IMR-90 (cell line): ENCODE data around the gene MYO1H. TPM values are rescaled to one million over a fixed set of nuclear protein-coding genes. Genes with fewer than 3 reads are reported as not detected.

Source experiments
- ATAC-seq: fragments of 200-7000 bp; cut with Tn5 transposase; 2 replicates; pipeline ENCODE4 v1.9.1; 2020; ENCODE audit warnings: low read depth, mild to moderate bottlenecking, moderate library complexity
- BruUV-seq: library from RNA; stranded (reverse); fragments of 400-500 nt; replicated peaks from 2 replicates; lab custom pipeline; 2021; lab: Mats Ljungman, UMichigan
- CTCF ChIA-PET: fragments of 300-600 bp; formaldehyde crosslinking; extraction: SDS; loops from one replicate; lab custom pipeline; 2021; ENCODE audit warnings: antibody characterized with exemption; lab: Yijun Ruan, JAX
- POLR2A ChIA-PET: fragments of 300-600 bp; sonication (Branson Sonifier 250); formaldehyde crosslinking; loops from one replicate; lab custom pipeline; 2022; ENCODE audit warnings: antibody characterized with exemption; ENCODE audit not compliant: unreplicated experiment; lab: Charles Lee
- DNase-seq: peaks from one replicate; pipeline ENCODE4 v3.0.0; 2013
- H2AFZ ChIP-seq: replicated peaks from 2 replicates; pipeline ENCODE3; 2013; ENCODE audit warnings: low read length, mild to moderate bottlenecking; ENCODE audit not compliant: poor library complexity
- H2AK5ac ChIP-seq: 2 replicates; pipeline ENCODE4 v1.6.1; 2013; ENCODE audit warnings: low read depth, low read length, inconsistent platforms
- H2AK9ac ChIP-seq: replicated peaks from 2 replicates; pipeline ENCODE3; 2013; ENCODE audit warnings: mild to moderate bottlenecking, low read depth, low read length, moderate library complexity; ENCODE audit not compliant: poor library complexity
- H2BK120ac ChIP-seq: 2 replicates; pipeline ENCODE4 v1.6.1; 2013; ENCODE audit warnings: low read depth, low read length, inconsistent platforms
- H2BK15ac ChIP-seq: 3 replicates; pipeline ENCODE4 v1.6.1; 2013; ENCODE audit warnings: low read depth, low read length, inconsistent platforms
- H2BK20ac ChIP-seq: 2 replicates; pipeline ENCODE4 v1.6.1; 2013; ENCODE audit warnings: low read depth, mild to moderate bottlenecking, inconsistent platforms, low read length, moderate library complexity
- H2BK5ac ChIP-seq: 2 replicates; pipeline ENCODE4 v1.6.1; 2013; ENCODE audit warnings: mild to moderate bottlenecking, low read depth, low read length, inconsistent platforms; ENCODE audit not compliant: poor library complexity, severe bottlenecking
- H3K14ac ChIP-seq: replicated peaks from 2 replicates; pipeline ENCODE4 v1.6.1; 2013; ENCODE audit warnings: low read depth, low read length, inconsistent platforms
- H3K18ac ChIP-seq: 2 replicates; pipeline ENCODE4 v1.6.1; 2013; ENCODE audit warnings: low read depth, low read length, control low read depth
- H3K23ac ChIP-seq: 2 replicates; pipeline ENCODE4 v1.6.1; 2013; ENCODE audit warnings: low read depth, low read length, inconsistent platforms
- H3K27ac ChIP-seq: 2 replicates; pipeline ENCODE4 v1.5.1; 2013; ENCODE audit warnings: mild to moderate bottlenecking, control low read depth, low read length; ENCODE audit not compliant: insufficient read depth
- H3K27me3 ChIP-seq: 2 replicates; pipeline ENCODE4 v1.6.1; 2013; ENCODE audit warnings: low read length; ENCODE audit not compliant: control insufficient read depth, insufficient read depth
- H3K36me3 ChIP-seq: 2 replicates; pipeline ENCODE4 v1.6.1; 2013; ENCODE audit warnings: low read length, mixed read lengths; ENCODE audit not compliant: control insufficient read depth, insufficient read depth
- H3K4ac ChIP-seq: 2 replicates; pipeline ENCODE4 v1.6.1; 2013; ENCODE audit warnings: low read depth, low read length, inconsistent platforms
- H3K4me1 ChIP-seq: 2 replicates; pipeline ENCODE4 v1.6.1; 2013; ENCODE audit warnings: low read length, mixed read lengths; ENCODE audit not compliant: control insufficient read depth, insufficient read depth
- H3K4me2 ChIP-seq: 2 replicates; pipeline ENCODE4 v1.6.1; 2013; ENCODE audit warnings: low read depth, mild to moderate bottlenecking, control low read depth, low read length, moderate library complexity
- H3K4me3 ChIP-seq: 2 replicates; pipeline ENCODE4 v1.5.1; 2013; ENCODE audit warnings: low read depth, mild to moderate bottlenecking, control low read depth, low read length, moderate library complexity; ENCODE audit not compliant: insufficient read depth
- H3K56ac ChIP-seq: 2 replicates; pipeline ENCODE4 v1.6.1; 2013; ENCODE audit warnings: low read length, inconsistent platforms; ENCODE audit not compliant: insufficient read depth; ENCODE audit errors: extremely low read depth
- H3K79me1 ChIP-seq, 2 experiments: 2 replicates each; pipeline ENCODE4 v1.6.1; 2013; ENCODE audit warnings: low read length in 2 of 2, inconsistent platforms in 1 of 2, low read depth in 1 of 2
- H3K9ac ChIP-seq: 2 replicates; pipeline ENCODE4 v1.6.1; 2013; ENCODE audit warnings: low read depth, low read length, control low read depth
- H3K9me1 ChIP-seq: 2 replicates; pipeline ENCODE4 v1.6.1; 2013; ENCODE audit warnings: low read length, inconsistent platforms; ENCODE audit not compliant: insufficient read depth
- H3K9me3 ChIP-seq: 2 replicates; pipeline ENCODE4 v1.6.1; 2013; ENCODE audit warnings: low read length; ENCODE audit not compliant: control insufficient read depth, insufficient read depth
- H4K20me1 ChIP-seq: 2 replicates; pipeline ENCODE4 v1.6.1; 2013; ENCODE audit warnings: low read length, inconsistent platforms; ENCODE audit not compliant: insufficient read depth
- H4K5ac ChIP-seq: 2 replicates; pipeline ENCODE4 v1.6.1; 2013; ENCODE audit warnings: mild to moderate bottlenecking, low read depth, low read length, control low read depth
- H4K8ac ChIP-seq, 2 experiments: 2 replicates each; pipeline ENCODE4 v1.6.1; 2013; ENCODE audit warnings: low read depth in 2 of 2, low read length in 2 of 2, control low read depth in 1 of 2, inconsistent platforms in 1 of 2
- H4K91ac ChIP-seq: 2 replicates; pipeline ENCODE4 v1.6.1; 2013; ENCODE audit warnings: low read depth, low read length, inconsistent platforms; ENCODE audit not compliant: insufficient read depth
- CHD1 ChIP-seq: IDR thresholded peaks from 2 replicates; pipeline ENCODE4 v1.6.1; 2012; ENCODE audit warnings: low read depth, low read length, improper control_type of control experiment
- whole genome bisulfite sequencing, 2 experiments: methylation state at CpG; one replicate each; pipeline versions ENCODE4 v1.1.5 to v1.1.7; 2013; ENCODE audit warnings: missing lambda C conversion rate in 2 of 2; ENCODE audit not compliant: insufficient read length in 1 of 2; ENCODE audit errors: extremely low coverage in 2 of 2; 5-methylcytosine and 5-hydroxymethylcytosine counted together
- dilution Hi-C: fragments of 300-500 bp; cut with HindIII; formaldehyde crosslinking; loops from one replicate; pipeline ENCODE4 v1.14.3; 2018; ENCODE audit warnings: low sequenced_read_pairs; ENCODE audit not compliant: unreplicated experiment
- in situ Hi-C: fragments of 300-500 bp; cut with MboI; formaldehyde crosslinking; loops from 3 replicates; pipeline ENCODE4 v1.14.3; 2019; ENCODE audit warnings: low sequenced_read_pairs, inconsistent platforms, mixed read lengths
- intact Hi-C: fragments of 100-400 bp; cut with micrococcal nuclease; formaldehyde crosslinking; loops from 2 replicates; pipeline ENCODE4 v1.10.0; 2022
- polyA plus RNA-seq, 3 experiments: library from polyadenylated mRNA; depleted of rRNA; stranded (reverse); fragments of >200 nt; gene quantifications; 2 replicates each; pipeline ENCODE4 v1.2.3, GENCODE V29; 2012; ENCODE audit warnings: low replicate concordance in 1 of 3
- total RNA-seq: library from RNA; depleted of rRNA; stranded (reverse); fragments of >200 nt; gene quantifications from 2 replicates; pipeline ENCODE4 v1.2.3, GENCODE V29; 2012

The MYO1H gene
- total and polyA plus RNA-seq, 2 of the 4 experiments (the other 2 are of a cell fraction), result not detected

DNA sequence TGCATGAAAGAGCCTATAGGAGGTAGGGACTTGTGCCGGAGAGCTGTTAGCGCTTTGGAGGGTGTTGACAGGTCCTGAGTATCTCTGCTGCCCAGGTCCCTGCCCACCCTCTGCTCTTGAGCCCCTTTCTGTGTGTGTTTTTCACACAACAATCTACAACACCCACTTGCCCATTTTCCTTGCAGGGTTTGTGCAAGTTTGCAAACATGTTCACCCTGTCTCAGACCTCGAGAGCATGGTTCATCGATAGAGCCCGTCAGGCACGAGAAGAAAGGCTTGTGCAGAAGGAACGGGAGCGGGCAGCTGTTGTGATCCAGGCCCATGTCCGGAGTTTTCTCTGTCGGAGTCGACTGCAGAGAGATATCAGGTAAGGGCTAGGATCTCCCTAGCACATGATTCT lies 135.6 kb downstream of the MYO1H start:
- Histone ChIP-seq H3K14ac (no peak overlapping the region), H2BK15ac (no peak overlapping the region), H2BK5ac (no peak overlapping the region), H3K4me2 (no peak overlapping the region), H3K27me3 (no peaks in the 10 kb centered on the region), H3K27ac (no peak overlapping the region), H3K18ac (no peak overlapping the region), H3K9me1 (peaks cover 3% of the 10 kb centered on the region; the same call in 1 of the 2 replicates), H3K4ac (no peak overlapping the region), H4K8ac (no peak overlapping the region), H3K23ac (no peak overlapping the region), H3K9ac (no peak overlapping the region), H2BK120ac (no peak overlapping the region), H3K36me3 (peaks cover 40% of the 10 kb centered on the region), H4K5ac (no peak overlapping the region), H2AK9ac (no peak overlapping the region), H4K20me1 (no peaks in the 10 kb centered on the region), H2AK5ac (no peak overlapping the region), H3K4me1 (no peaks in the 10 kb centered on the region), H3K56ac (no peak overlapping the region), H3K79me1 (peaks cover 8 to 23% of the 10 kb centered on the region in 2 experiments), H2BK20ac (no peak overlapping the region), H3K4me3 (no peak overlapping the region), H3K9me3 (no peaks in the 10 kb centered on the region), H2AFZ (no peak overlapping the region), H4K91ac (no peak overlapping the region)
- POLR2A ChIA-PET, result no interaction called here
- no peak for TF ChIP-seq CHD1
- ATAC-seq, result no peak
- no peak for DNase-seq
- dilution Hi-C loops (no loop called here), in situ Hi-C loops (no loop called here), intact Hi-C loops (loop anchor here (5.0 kb wide), 1 partner anchor 166 kb away; no protein-coding TSS in a partner anchor)
- CTCF ChIA-PET, result interaction anchor here (0.6 kb wide), 2 partner anchors 819 to 1814 kb away, joined by 3 to 6 read pairs; no protein-coding TSS in a partner anchor
- no TSS peak for BruUV-seq
- WGBS, 2 experiments, result no CpG with 5 or more reads among the region's 11 CpGs
